HG03139 (cell line): ENCODE measurements around the gene DPF1.
"Not testable (repeated sequence)": the region's sequence is repeated elsewhere in the genome, so short reads cannot be mapped to it uniquely, and the experiment has no call there.

Source experiments
- ATAC-seq: cut with Tn5 transposase; IDR thresholded peaks from one replicate; pipeline ENCODE4 v1.9.1; 2021; ENCODE audit not compliant: unreplicated experiment

Gene DPF1

GRCh38 chr19:38250821-38251563, 27.0 kb upstream of the DPF1 start:
- ATAC-seq = no peak

- ATAC-seq = no peak
These were observed 26.4 kb upstream of the DPF1 start for GRCh38 chr19:38250428-38250820.

- ATAC-seq = no peak
These were observed 24.4 kb upstream of the DPF1 start for GRCh38 chr19:38248421-38248820.

- ATAC-seq = no peak
These were observed 23.8 kb upstream of the DPF1 start for GRCh38 chr19:38247734-38248268.

GRCh38 chr19:38247126-38247525, 23.1 kb upstream of the DPF1 start:
- ATAC-seq = no peak

- ATAC-seq = no peak
These were observed 21.9 kb upstream of the DPF1 start for GRCh38 chr19:38245826-38246498.

GRCh38 chr19:38243279-38243673, 19.3 kb upstream of the DPF1 start:
- no peak for ATAC-seq

- no peak for ATAC-seq
These were observed 15.8 kb upstream of the DPF1 start for GRCh38 chr19:38239816-38240215.

- ATAC-seq = no peak
These were observed 10.6 kb upstream of the DPF1 start for GRCh38 chr19:38234615-38235014.

- ATAC-seq = no peak
These were observed 9.8 kb upstream of the DPF1 start for GRCh38 chr19:38233740-38234251.

- no peak for ATAC-seq
These were observed 7.9 kb upstream of the DPF1 start for GRCh38 chr19:38231918-38232317.

- ATAC-seq = not testable (repeated sequence)
These were observed 6.6 kb upstream of the DPF1 start for GRCh38 chr19:38230506-38231133.

GRCh38 chr19:38229585-38230073, 5.6 kb upstream of the DPF1 start:
- ATAC-seq = no peak

GRCh38 chr19:38228491-38229439, 4.7 kb upstream of the DPF1 start:
- ATAC-seq = no peak

- ATAC-seq = no peak
These were observed 4.0 kb upstream of the DPF1 start for GRCh38 chr19:38228005-38228377.

- no peak for ATAC-seq
These were observed 3.4 kb upstream of the DPF1 start for GRCh38 chr19:38227287-38228004.

- ATAC-seq = not testable (repeated sequence)
These were observed 819 bp upstream of the DPF1 start for GRCh38 chr19:38224863-38225218.

- ATAC-seq = no peak
These were observed 407 bp downstream of the DPF1 start for GRCh38 chr19:38223617-38224013.

GRCh38 chr19:38223119-38223523, 901 bp downstream of the DPF1 start:
- ATAC-seq = no peak
